ENCODE results near the gene TRIM2. TPM values are rescaled to one million over a fixed set of nuclear protein-coding genes. Genes with fewer than 3 reads are reported as not detected.

The TRIM2 gene
- total and polyA plus RNA-seq, 8 donors = 49.6 to 88.2 (median 77.7) TPM

DNA sequence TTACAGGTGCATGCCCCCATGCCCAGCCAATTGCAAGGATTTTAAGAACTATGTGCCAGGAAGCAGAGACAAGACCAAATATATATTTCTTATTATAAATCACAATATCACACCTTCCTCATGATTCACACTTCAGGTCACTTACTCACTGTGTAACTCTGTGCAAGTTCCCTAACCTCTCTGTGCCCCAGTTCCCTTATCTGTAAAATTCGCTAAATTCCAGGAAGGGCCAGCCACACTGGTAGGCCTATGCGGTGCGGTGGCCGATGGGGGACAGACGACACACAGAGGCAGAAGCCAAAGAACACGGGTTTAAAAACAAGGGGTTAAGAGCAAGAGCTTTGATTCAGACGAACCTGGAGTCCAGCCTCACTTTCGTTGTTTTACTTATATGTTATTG is 2.8 kb downstream of the TRIM2 start:
- H3K4me1 ChIP-seq = peaks cover 0 to 4% of the 10 kb centered on the region in 2 donors
- ATAC-seq (no peak), DNase-seq (no peak)
- no peaks in the 10 kb centered on the region for H3K36me3 ChIP-seq
- TF ChIP-seq, protein P1, sequence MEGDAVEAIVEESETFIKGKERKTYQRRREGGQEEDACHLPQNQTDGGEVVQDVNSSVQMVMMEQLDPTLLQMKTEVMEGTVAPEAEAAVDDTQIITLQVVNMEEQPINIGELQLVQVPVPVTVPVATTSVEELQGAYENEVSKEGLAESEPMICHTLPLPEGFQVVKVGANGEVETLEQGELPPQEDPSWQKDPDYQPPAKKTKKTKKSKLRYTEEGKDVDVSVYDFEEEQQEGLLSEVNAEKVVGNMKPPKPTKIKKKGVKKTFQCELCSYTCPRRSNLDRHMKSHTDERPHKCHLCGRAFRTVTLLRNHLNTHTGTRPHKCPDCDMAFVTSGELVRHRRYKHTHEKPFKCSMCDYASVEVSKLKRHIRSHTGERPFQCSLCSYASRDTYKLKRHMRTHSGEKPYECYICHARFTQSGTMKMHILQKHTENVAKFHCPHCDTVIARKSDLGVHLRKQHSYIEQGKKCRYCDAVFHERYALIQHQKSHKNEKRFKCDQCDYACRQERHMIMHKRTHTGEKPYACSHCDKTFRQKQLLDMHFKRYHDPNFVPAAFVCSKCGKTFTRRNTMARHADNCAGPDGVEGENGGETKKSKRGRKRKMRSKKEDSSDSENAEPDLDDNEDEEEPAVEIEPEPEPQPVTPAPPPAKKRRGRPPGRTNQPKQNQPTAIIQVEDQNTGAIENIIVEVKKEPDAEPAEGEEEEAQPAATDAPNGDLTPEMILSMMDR (IDR thresholded peaks at IDR 0.05) = no peak
- no peaks in the 10 kb centered on the region for H3K27me3 ChIP-seq
- no peak overlapping the region for H3K27ac ChIP-seq
- no peaks in the 10 kb centered on the region for H3K9me3 ChIP-seq
- intact Hi-C loops (cut with DNase I) = no loop called here
- no peak overlapping the region for H3K4me3 ChIP-seq

DNA sequence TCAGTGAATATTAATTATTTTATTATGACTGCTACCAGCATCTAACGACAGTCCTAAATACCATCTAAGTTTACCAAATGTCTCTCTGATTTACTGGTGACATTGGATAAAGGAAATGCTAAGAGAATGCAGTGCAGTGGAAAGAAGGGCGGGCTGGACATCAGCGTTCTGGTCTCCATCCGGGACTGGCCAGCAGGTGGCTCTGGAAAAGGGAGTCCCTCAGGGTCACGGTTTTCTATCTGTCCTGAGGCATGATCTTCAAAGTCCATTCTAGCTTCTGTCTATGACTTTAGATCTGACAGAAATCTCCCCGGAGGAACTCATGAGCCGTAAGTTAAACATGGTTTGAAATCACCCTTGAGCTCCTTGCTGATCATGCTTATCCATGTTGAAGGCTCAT is 3.3 kb downstream of the TRIM2 start:
- DNase-seq = no peak
- TF ChIP-seq, protein P1 (IDR thresholded peaks at IDR 0.05) = peak; percentile 38 to 46
- intact Hi-C loops (cut with DNase I) = no loop called here

DNA sequence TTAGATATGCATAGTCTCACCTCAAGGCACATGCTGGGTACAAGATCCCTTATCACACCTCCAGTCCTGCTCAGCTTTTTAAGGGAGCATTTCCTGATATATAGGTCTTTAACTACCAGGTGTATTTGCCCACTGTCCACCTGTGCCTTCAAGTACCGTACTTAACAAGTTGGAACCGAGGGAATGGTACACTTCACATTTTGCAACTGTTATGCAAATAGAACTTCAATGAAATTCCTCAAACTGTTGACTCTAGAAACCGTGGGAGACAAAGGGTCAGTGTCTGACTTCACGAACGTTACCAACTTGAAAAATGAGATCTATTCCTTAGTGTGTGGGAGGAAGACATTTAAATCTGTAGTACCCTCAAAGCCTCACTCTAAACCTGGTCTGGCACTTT is 5.2 kb downstream of the TRIM2 start:
- Histone ChIP-seq H3K4me1 (peaks cover 0 to 4% of the 10 kb centered on the region in 2 donors), H3K4me3 (no peak overlapping the region), H3K27me3 (no peaks in the 10 kb centered on the region), H3K36me3 (no peaks in the 10 kb centered on the region), H3K27ac (no peak overlapping the region), H3K9me3 (no peaks in the 10 kb centered on the region)
- peak; percentile 73 for ATAC-seq
- TF ChIP-seq, protein P1 (IDR thresholded peaks at IDR 0.05) = no peak
- DNase-seq = peak in 1 of 4 donors; percentile 82
- intact Hi-C loops (cut with DNase I) = no loop called here

More for the DNA sequence above, 3.3 kb downstream of the TRIM2 start:
- H3K4me1 ChIP-seq = peaks cover 0 to 4% of the 10 kb centered on the region in 2 donors
- no peak for ATAC-seq
- no peak overlapping the region for H3K4me3 ChIP-seq
- no peak overlapping the region for H3K27ac ChIP-seq
- H3K27me3 ChIP-seq = no peaks in the 10 kb centered on the region
- no peaks in the 10 kb centered on the region for H3K36me3 ChIP-seq
- H3K9me3 ChIP-seq = no peaks in the 10 kb centered on the region

DNA sequence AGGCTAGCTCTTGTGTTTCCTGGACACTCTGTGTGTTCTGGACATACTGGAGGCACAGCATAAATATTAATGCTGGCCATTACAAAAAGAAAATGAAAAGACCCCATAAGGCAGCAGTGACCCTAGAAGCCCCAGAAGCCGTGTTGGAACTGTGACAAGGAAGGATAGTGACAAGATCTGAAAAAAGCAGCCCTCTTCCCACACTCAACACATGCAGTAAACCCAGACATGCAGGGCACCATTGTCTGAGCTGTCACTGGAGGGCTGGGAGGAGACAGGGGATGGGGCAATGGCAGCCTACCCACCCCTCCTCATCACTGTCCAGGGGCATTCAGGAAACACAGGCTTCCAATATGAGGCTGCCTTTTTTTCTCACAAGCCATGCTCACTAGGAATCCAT is 6.5 kb downstream of the TRIM2 start:
- no peak for ATAC-seq

DNA sequence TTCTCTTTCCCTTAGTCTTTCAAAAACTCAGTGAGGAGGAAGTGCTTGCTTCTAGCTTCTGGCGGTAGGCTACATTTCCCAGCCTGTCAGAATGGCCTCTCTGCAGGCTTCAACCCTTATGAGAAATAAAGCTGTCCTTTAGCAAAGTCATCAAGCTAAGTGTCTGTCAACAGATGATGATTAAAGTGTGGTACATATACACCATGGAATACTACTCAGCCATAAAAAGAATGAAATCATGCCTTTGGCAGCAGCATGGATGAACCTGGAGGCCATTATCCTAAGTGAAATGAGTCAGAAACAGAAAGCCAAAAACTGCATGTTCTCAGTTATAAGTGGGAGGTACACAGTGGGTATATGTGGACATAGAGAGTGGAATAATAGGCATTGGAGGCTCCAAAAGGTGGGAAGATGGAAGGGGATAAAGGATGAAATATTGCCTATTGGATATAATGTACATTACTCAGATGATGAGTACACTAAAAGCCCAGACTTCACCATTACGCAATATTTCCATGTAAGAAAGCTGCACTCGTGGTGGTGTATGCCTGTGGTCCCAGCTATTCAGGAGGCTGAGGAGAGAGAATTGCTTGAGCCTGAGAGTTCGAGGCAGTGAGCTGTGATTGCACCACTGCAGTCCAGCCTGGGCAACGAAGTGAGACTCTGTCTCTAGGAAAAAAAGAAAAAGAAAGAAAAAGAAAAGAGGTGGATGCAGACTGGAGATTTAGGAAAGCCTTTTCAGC is 7.9 kb downstream of the TRIM2 start:
- DNase-seq (no peak), ATAC-seq (peak; percentile 26)
- H3K4me3 ChIP-seq = no peak overlapping the region
- peaks cover 0 to 1% of the 10 kb centered on the region in 2 donors for H3K4me1 ChIP-seq
- H3K36me3 ChIP-seq = no peaks in the 10 kb centered on the region
- H3K27me3 ChIP-seq = no peaks in the 10 kb centered on the region
- TF ChIP-seq, protein P1 (IDR thresholded peaks at IDR 0.05) = no peak
- intact Hi-C loops (cut with DNase I) = no loop called here
- H3K27ac ChIP-seq = no peak overlapping the region
- H3K9me3 ChIP-seq = no peaks in the 10 kb centered on the region

More for the DNA sequence above, 6.5 kb downstream of the TRIM2 start:
- no peak overlapping the region for H3K4me3 ChIP-seq
- H3K36me3 ChIP-seq = no peaks in the 10 kb centered on the region
- no peak for DNase-seq
- H3K9me3 ChIP-seq = no peaks in the 10 kb centered on the region
- peaks cover 0 to 4% of the 10 kb centered on the region in 2 donors for H3K4me1 ChIP-seq
- H3K27me3 ChIP-seq = no peaks in the 10 kb centered on the region
- H3K27ac ChIP-seq = no peak overlapping the region
- intact Hi-C loops (cut with DNase I) = no loop called here
- TF ChIP-seq, protein P1 (IDR thresholded peaks at IDR 0.05) = no peak
